HCT116 (cell line): Measurements from ENCODE around the gene CPD.

ENCODE experiments used
- ATF3 ChIP-seq: IDR thresholded peaks from 2 replicates; pipeline ENCODE4 v1.6.1; 2012
- CEBPB ChIP-seq: IDR thresholded peaks from 2 replicates; pipeline ENCODE4 v1.6.1; 2012; ENCODE audit warnings: low read depth
- CTCF ChIP-seq, 3 experiments: fragments of 200-600 bp in 1 of 3; sonication (generic) in 1 of 3; IDR thresholded peaks in 2 of 3; conservative IDR thresholded peaks in 1 of 3; 2 replicates each; pipeline ENCODE4 v1.5.1; 2012 to 2017; ENCODE audit warnings: low read depth in 2 of 3, low read length in 2 of 3, antibody characterized with exemption in 1 of 3, borderline replicate concordance in 1 of 3, control low read depth in 1 of 3, mild to moderate bottlenecking in 1 of 3, mixed read lengths in 1 of 3, mixed run types in 1 of 3, moderate library complexity in 1 of 3; ENCODE audit not compliant: insufficient read depth in 1 of 3
- MAX ChIP-seq: IDR thresholded peaks from 2 replicates; pipeline ENCODE4 v1.6.1; 2012
- POLR2A ChIP-seq: IDR thresholded peaks from 2 replicates; pipeline ENCODE4 v1.7.0; 2011; ENCODE audit warnings: borderline replicate concordance; ENCODE audit not compliant: insufficient read depth, insufficient read length; ENCODE audit errors: extremely low read depth
- POLR2AphosphoS5 ChIP-seq: IDR thresholded peaks from 2 replicates; pipeline ENCODE4 v1.6.1; 2011; ENCODE audit warnings: mild to moderate bottlenecking, low read depth, low read length, moderate library complexity
- RAD21 ChIP-seq: IDR thresholded peaks from 2 replicates; pipeline ENCODE4 v1.6.1; 2012; ENCODE audit warnings: low read depth, mild to moderate bottlenecking
- REST ChIP-seq: IDR thresholded peaks from 2 replicates; pipeline ENCODE4 v1.6.1; 2012; ENCODE audit warnings: low read depth
- ZBTB33 ChIP-seq: IDR thresholded peaks from 2 replicates; pipeline ENCODE4 v1.6.1; 2011; ENCODE audit warnings: mild to moderate bottlenecking, low read length, moderate library complexity; ENCODE audit not compliant: insufficient replicate concordance; ENCODE audit errors: extremely low read depth
- ZNF274 ChIP-seq: fragments of 200-500 bp; sonication (Bioruptor generic); IDR thresholded peaks from 2 replicates; pipeline ENCODE4 v1.6.1; 2014; ENCODE audit warnings: mild to moderate bottlenecking, low read depth, low read length, inconsistent platforms

- TF ChIP-seq CTCF (IDR thresholded peaks at IDR 0.05 in 2 of 3, conservative IDR thresholded peaks at IDR 0.05 in 1 of 3; ENCODE audit: borderline replicate concordance in 1 of 3, insufficient read depth in 1 of 3, low read depth in 2 of 3, low read length in 2 of 3) (no peak), ZNF274 (no peak), RAD21 (no peak), POLR2AphosphoS5 (no peak), MAX (no peak), ZBTB33 (no peak), CEBPB (no peak), POLR2A (no peak), ATF3 (no peak), REST (no peak)
Observed at GRCh38 chr17:30414486-30414885, 35.8 kb downstream of the CPD start.
